ENCODE results near the gene FAM20A.

GRCh38 chr17:68579194-68579927, 21.8 kb downstream of the FAM20A start:
- TF ChIP-seq POLR2A (IDR thresholded peaks at IDR 0.05), result no peak
- no peak for TF ChIP-seq CTCF (IDR thresholded peaks at IDR 0.05)
